HepG2 (cell line): ENCODE measurements around the gene L3MBTL4. TPM values are rescaled to one million over a fixed set of nuclear protein-coding genes. Genes with fewer than 3 reads are reported as not detected.
A peak's percentile ranks its signal among the peaks of the same experiment; 100 is the strongest.

Experiments used
- ATAC-seq: fragments of 200-7000 bp; cut with Tn5 transposase; 3 replicates; pipeline ENCODE4 v1.9.1; 2020; ENCODE audit warnings: mild to moderate bottlenecking, moderate library complexity
- BruUV-seq: library from RNA; stranded (reverse); fragments of 400-500 nt; replicated peaks from 2 replicates; lab custom pipeline; 2021; lab: Mats Ljungman, UMichigan
- CTCF ChIA-PET: fragments of 300-600 bp; formaldehyde crosslinking; extraction: SDS; loops from one replicate; lab custom pipeline; 2021; ENCODE audit warnings: low total read pairs, inconsistent platforms, low intra/inter-chr PET ratio; lab: Yijun Ruan, JAX
- POLR2A ChIA-PET: fragments of 350-600 bp; sonication (Branson Sonifier 250); formaldehyde crosslinking; loops from one replicate; lab custom pipeline; 2020; ENCODE audit warnings: antibody characterized with exemption, inconsistent platforms; lab: Yijun Ruan, JAX
- DNase-seq: peaks from one replicate; pipeline ENCODE4 v3.0.0-alpha.2; 2015; ENCODE audit warnings: low spot score
- FAIRE-seq: peaks from 3 replicates; lab custom pipeline; 2011; peaks lifted over from hg19 to GRCh38; lab: Jason Lieb, UNC
- H2AFZ ChIP-seq: one replicate; pipeline ENCODE4 v1.6.1; 2011; ENCODE audit warnings: low read length, inconsistent platforms
- H3K27ac ChIP-seq: fragments of 300-600 bp; 3 replicates; pipeline ENCODE4 v1.8.0; 2011; ENCODE audit warnings: mixed run types, mild to moderate bottlenecking, mixed read lengths, low read length, inconsistent platforms; ENCODE audit not compliant: insufficient read depth; ENCODE audit errors: extremely low read length
- H3K27me3 ChIP-seq, 2 experiments: fragments of 200-600 bp in 1 of 2; 2 replicates in 1 of 2; 3 replicates in 1 of 2; pipeline versions ENCODE4 v1.6.0 to v1.8.0; 2011; ENCODE audit warnings: low read length in 2 of 2, mild to moderate bottlenecking in 2 of 2, moderate library complexity in 2 of 2, inconsistent platforms in 1 of 2; ENCODE audit not compliant: insufficient read depth in 2 of 2, control insufficient read depth in 1 of 2
- H3K36me3 ChIP-seq, 2 experiments: fragments of 200-600 bp in 1 of 2; replicated peaks in 1 of 2; 2 replicates in 1 of 2; 3 replicates in 1 of 2; pipeline versions ENCODE4 v1.5.1 to v1.8.0; 2011; ENCODE audit warnings: low read length in 2 of 2, inconsistent platforms in 1 of 2; ENCODE audit not compliant: insufficient read depth in 2 of 2, control insufficient read depth in 1 of 2
- H3K4me1 ChIP-seq: 2 replicates; pipeline ENCODE4 v1.5.1; 2012; ENCODE audit warnings: low read length, inconsistent platforms; ENCODE audit not compliant: insufficient read depth
- H3K4me2 ChIP-seq: 2 replicates; pipeline ENCODE4 v1.6.0; 2011; ENCODE audit warnings: low read depth, low read length, inconsistent platforms
- H3K4me3 ChIP-seq, 3 experiments: fragments of 200-600 bp in 1 of 3; sonication (generic), shearing (Covaris generic) in 1 of 3; replicated peaks in 1 of 3; 2 replicates each; pipeline ENCODE4 v1.5.1; 2011 to 2016; ENCODE audit warnings: low read length in 3 of 3, inconsistent platforms in 2 of 3, low read depth in 2 of 3, mild to moderate bottlenecking in 2 of 3, control low read depth in 1 of 3, mixed read lengths in 1 of 3; ENCODE audit not compliant: insufficient read depth in 1 of 3
- H3K79me2 ChIP-seq: one replicate; pipeline ENCODE4 v1.6.1; 2011; ENCODE audit warnings: low read length, inconsistent platforms; ENCODE audit not compliant: insufficient read depth
- H3K9ac ChIP-seq: 2 replicates; pipeline ENCODE4 v1.6.0; 2011; ENCODE audit warnings: mild to moderate bottlenecking, low read depth, low read length, inconsistent platforms; ENCODE audit not compliant: insufficient read depth
- H3K9me3 ChIP-seq: 2 replicates; pipeline ENCODE4 v1.5.1; 2012; ENCODE audit warnings: mild to moderate bottlenecking, low read length
- H4K20me1 ChIP-seq: 2 replicates; pipeline ENCODE4 v1.6.0; 2011; ENCODE audit warnings: inconsistent platforms, mild to moderate bottlenecking, low read length, moderate library complexity; ENCODE audit not compliant: insufficient read depth
- FOSL2 ChIP-seq: sonication (generic); formaldehyde crosslinking; IDR thresholded peaks from 2 replicates; pipeline ENCODE4 v1.4.0; 2020; ENCODE audit warnings: missing genetic modification reagents
- IRF2 ChIP-seq: IDR thresholded peaks from 2 replicates; pipeline ENCODE4 v1.6.1; 2018; ENCODE audit warnings: missing genetic modification reagents, missing compliant biosample characterization
- KDM5A ChIP-seq: fragments of 200-600 bp; sonication (generic); IDR thresholded peaks from 2 replicates; pipeline ENCODE4 v1.7.0; 2018; ENCODE audit warnings: antibody characterized with exemption, mild to moderate bottlenecking, low read length, borderline replicate concordance
- KLF12 ChIP-seq: sonication (generic); formaldehyde crosslinking; IDR thresholded peaks from 2 replicates; pipeline ENCODE4 v1.4.0; 2020; ENCODE audit warnings: missing genetic modification reagents, borderline replicate concordance
- MEIS2 ChIP-seq: sonication (generic); formaldehyde crosslinking; IDR thresholded peaks from 2 replicates; pipeline ENCODE4 v1.9.0; 2021; ENCODE audit warnings: mild to moderate bottlenecking, missing genetic modification reagents
- MYC ChIP-seq: sonication (generic); formaldehyde crosslinking; IDR thresholded peaks from 2 replicates; pipeline ENCODE4 v1.9.0; 2021; ENCODE audit warnings: missing genetic modification reagents, borderline replicate concordance
- NR2F6 ChIP-seq, 2 experiments: IDR thresholded peaks; 2 replicates each; pipeline ENCODE4 v1.6.1; 2016; ENCODE audit warnings: antibody characterized with exemption in 1 of 2, mild to moderate bottlenecking in 1 of 2
- NR3C1 ChIP-seq: sonication (generic); formaldehyde crosslinking; IDR thresholded peaks from 2 replicates; pipeline ENCODE4 v1.4.0; 2020; ENCODE audit warnings: missing genetic modification reagents
- RFXANK ChIP-seq: IDR thresholded peaks from 2 replicates; pipeline ENCODE4 v1.6.1; 2016
- TAF1 ChIP-seq: sonication (generic); formaldehyde crosslinking; IDR thresholded peaks from 2 replicates; pipeline ENCODE4 v1.4.0; 2020; ENCODE audit warnings: missing genetic modification reagents
- TCF7L2 ChIP-seq: IDR thresholded peaks from 2 replicates; pipeline ENCODE4 v1.6.1; 2011; ENCODE audit warnings: mild to moderate bottlenecking, low read depth, low read length, moderate library complexity
- ZNF557 ChIP-seq: sonication (generic); formaldehyde crosslinking; IDR thresholded peaks from 2 replicates; pipeline ENCODE4 v1.4.0; 2020; ENCODE audit warnings: missing genetic modification reagents
- ZNF644 ChIP-seq: IDR thresholded peaks from 2 replicates; pipeline ENCODE4 v1.6.1; 2016; ENCODE audit warnings: low read depth
- WGBS: methylation state at CpG from one replicate; pipeline ENCODE4 v1.1.6; 2017; ENCODE audit warnings: low lambda C conversion rate; 5-methylcytosine and 5-hydroxymethylcytosine counted together
- in situ Hi-C: cut with HindIII; loops from 2 replicates; pipeline ENCODE4 v1.10.0; 2017; ENCODE audit warnings: low pct_unique_long_range_greater_than_20kb; ENCODE audit not compliant: extremely low pct_ligation_motif_present
- intact Hi-C: fragments of 100-400 bp; cut with micrococcal nuclease; formaldehyde crosslinking; loops from one replicate; pipeline ENCODE4 v1.10.0; 2022; ENCODE audit not compliant: unreplicated experiment
- polyA plus RNA-seq, 8 experiments: library from polyadenylated mRNA; depleted of rRNA in 3 of 8; stranded (reverse) in 7 of 8; unstranded in 1 of 8; fragments of >200 nt; fragmentation: Illumina TruSeq in 4 of 8; extraction: Trizol in 4 of 8; gene quantifications; 2 replicates each; pipeline versions ENCODE4 v1.2.1 to v1.2.3, GENCODE V29; 2011 to 2016; ENCODE audit warnings: low read depth in 4 of 8, missing spikeins in 1 of 8, mixed read lengths in 1 of 8; ENCODE audit not compliant: insufficient read depth in 1 of 8
- total RNA-seq, 5 experiments: library from RNA; depleted of rRNA; stranded (reverse); fragments of >200 nt; fragmentation: Illumina TruSeq; extraction: Trizol; gene quantifications; 2 replicates each; pipeline ENCODE4 v1.2.3, GENCODE V29; 2016; ENCODE audit warnings: low read depth in 1 of 5
- TF ChIP-seq, protein P1 (sequence below): sonication (generic); formaldehyde crosslinking; IDR thresholded peaks from 2 replicates; pipeline ENCODE4 v1.5.0; 2020; ENCODE audit warnings: missing genetic modification reagents
- TF ChIP-seq, protein P2 (sequence below): IDR thresholded peaks from 2 replicates; pipeline ENCODE4 v1.6.1; 2012; ENCODE audit warnings: inconsistent platforms

L3MBTL4 gene
- total and polyA plus RNA-seq, 2 of the 13 experiments (the other 11 are each of a cell fraction or from before 2014, with no cell fraction given): 10.8 to 13.3 TPM

GRCh38 chr18:5998166-5998881 is 416.4 kb downstream of the L3MBTL4 start (continued):
- TF ChIP-seq, protein P1, sequence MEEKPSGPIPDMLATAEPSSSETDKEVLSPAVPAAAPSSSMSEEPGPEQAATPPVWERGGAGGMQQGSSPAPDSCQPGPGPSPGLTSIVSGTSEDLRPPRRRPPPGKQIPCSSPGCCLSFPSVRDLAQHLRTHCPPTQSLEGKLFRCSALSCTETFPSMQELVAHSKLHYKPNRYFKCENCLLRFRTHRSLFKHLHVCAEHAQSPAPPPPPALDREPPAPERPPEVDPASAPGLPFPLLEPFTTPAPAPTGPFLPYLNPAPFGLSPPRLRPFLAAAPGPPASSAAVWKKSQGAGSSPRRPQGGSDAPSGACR (CRISPR knock-in tag): no peak
- TF ChIP-seq FOSL2 (CRISPR knock-in tag) (peak; percentile 13; the same call in 1 of the 2 replicates), KDM5A (no peak)
- TF ChIP-seq, protein P2, sequence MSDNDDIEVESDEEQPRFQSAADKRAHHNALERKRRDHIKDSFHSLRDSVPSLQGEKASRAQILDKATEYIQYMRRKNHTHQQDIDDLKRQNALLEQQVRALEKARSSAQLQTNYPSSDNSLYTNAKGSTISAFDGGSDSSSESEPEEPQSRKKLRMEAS: no peak

- in situ Hi-C loops (no loop called here), intact Hi-C loops (no loop called here)
- Histone ChIP-seq H3K9me3 (0 out of 2 replicates have a peak, but pooled peaks cover 8% of the 10 kb centered on the region), H3K27me3 (no peaks in the 10 kb centered on the region), H3K4me1 (peaks cover 29% of the 10 kb centered on the region), H4K20me1 (no peaks in the 10 kb centered on the region), H3K4me3 (no peak overlapping the region), H3K9ac (no peak overlapping the region), H3K4me2 (no peak overlapping the region), H3K27ac (no peak overlapping the region), H3K36me3 (no peaks in the 10 kb centered on the region; a peak in 1 of 5 replicates), H3K79me2 (no peaks in the 10 kb centered on the region), H2AFZ (no peak overlapping the region)
- no peak for ATAC-seq
- DNase-seq: no peak
- ChIA-PET POLR2A (no interaction called here), CTCF (no interaction called here)
- FAIRE-seq: no peak
- 81% methylated on average over 1 of the region's 1 CpG for WGBS
- BruUV-seq: no TSS peak
- TF ChIP-seq TCF7L2: no peak
- TF ChIP-seq ZNF557: no peak
- no peak for TF ChIP-seq RFXANK (CRISPR knock-in tag)
- no peak for TF ChIP-seq NR2F6 (IDR thresholded peaks at IDR 0.05)
- TF ChIP-seq NR2F6 (CRISPR knock-in tag; IDR thresholded peaks at IDR 0.05): no peak
- no peak for TF ChIP-seq NR3C1 (CRISPR knock-in tag)
- TF ChIP-seq KLF12 (CRISPR knock-in tag): no peak
- no peak for TF ChIP-seq MYC (CRISPR knock-in tag)
- no peak for TF ChIP-seq IRF2 (CRISPR knock-in tag)
- TF ChIP-seq MEIS2 (CRISPR knock-in tag): no peak
- no peak for TF ChIP-seq ZNF644 (CRISPR knock-in tag)
- no peak for TF ChIP-seq TAF1 (CRISPR knock-in tag)
Measured at GRCh38 chr18:5997361-5997760, 417.4 kb downstream of the L3MBTL4 start.
